NCI-H1092 (cell line): ENCODE measurements around the gene C19orf25.
"Not testable (repeated sequence)": the region's sequence is repeated elsewhere in the genome, so short reads cannot be mapped to it uniquely, and the experiment has no call there.

Experiments used
- DNase-seq: peaks from one replicate; lab custom pipeline; 2025; lab: John Stamatoyannopoulos, UW

The C19orf25 gene

DNA sequence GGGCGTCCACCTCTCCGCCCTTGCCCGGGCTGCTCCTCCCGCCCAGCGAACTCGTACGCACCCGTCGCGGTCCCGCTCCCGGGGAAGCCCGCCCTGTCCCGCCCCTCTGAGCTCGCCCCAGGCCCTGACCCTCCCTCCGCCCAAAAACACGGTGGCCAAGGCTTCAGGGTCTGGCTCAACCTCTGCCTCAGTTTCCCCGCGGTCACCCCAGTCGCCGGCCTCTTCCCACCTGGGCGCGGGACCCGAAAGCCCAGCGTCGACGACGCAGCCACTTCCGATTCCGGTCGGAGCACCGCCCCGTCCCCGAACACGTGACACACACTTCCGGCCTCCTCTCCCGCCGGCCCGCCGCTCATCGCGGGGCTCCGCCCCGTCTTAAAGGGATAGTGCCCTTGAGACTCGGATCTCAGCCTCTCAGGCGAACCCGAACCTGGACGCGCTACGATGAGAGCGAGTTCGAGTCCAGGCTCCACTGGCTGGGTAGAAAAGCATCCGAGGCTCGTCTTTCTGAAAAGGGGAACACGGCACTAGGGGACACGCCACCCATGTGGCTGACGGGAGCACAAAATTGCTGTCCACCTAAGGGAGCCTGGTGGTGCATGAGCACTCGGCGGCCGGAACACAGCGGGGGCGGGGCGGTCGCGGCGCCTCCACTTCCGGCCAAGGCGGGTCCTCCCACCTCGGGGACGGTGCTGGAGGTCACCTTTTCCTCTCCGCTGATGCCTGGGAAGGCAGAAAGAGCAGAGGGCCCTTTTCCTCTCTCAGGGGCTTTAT lies at the start of gene C19orf25:
TSS of gene C19orf25 (minus strand) at position 282 of the 774 bp plus-strand sequence. CDS start 312 bp downstream, outside the sequence.
- peak; percentile 88 for DNase-seq

DNA sequence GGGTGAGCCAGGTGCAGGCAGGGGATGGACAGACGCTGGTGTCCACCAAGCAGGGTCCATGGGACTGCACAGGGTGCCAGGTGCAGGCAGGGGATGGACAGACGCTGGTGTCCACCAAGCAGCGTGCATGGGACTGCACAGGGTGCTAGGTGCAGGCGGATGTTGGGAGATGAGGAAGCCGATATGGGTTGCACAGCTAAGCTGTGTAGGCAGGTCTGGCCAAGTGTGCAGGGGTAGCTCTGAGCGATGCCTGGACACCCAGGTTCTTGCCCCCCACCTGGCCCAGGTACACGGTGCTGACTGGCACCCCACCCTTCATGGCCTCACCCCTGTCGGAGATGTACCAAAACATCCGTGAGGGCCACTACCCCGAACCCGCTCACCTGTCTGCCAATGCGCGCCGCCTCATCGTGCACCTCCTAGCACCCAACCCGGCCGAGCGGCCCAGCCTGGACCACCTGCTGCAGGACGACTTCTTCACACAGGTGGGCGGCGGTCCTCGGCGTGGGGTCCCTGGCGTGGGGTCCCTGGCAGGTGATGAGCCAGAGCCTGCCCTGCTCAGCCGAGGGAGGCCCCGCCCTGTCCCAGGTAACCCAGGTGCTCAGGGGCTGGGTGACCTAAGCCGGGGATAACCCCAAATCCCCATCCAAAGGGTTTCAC lies 48.8 kb upstream of the C19orf25 start:
- no peak for DNase-seq

DNA sequence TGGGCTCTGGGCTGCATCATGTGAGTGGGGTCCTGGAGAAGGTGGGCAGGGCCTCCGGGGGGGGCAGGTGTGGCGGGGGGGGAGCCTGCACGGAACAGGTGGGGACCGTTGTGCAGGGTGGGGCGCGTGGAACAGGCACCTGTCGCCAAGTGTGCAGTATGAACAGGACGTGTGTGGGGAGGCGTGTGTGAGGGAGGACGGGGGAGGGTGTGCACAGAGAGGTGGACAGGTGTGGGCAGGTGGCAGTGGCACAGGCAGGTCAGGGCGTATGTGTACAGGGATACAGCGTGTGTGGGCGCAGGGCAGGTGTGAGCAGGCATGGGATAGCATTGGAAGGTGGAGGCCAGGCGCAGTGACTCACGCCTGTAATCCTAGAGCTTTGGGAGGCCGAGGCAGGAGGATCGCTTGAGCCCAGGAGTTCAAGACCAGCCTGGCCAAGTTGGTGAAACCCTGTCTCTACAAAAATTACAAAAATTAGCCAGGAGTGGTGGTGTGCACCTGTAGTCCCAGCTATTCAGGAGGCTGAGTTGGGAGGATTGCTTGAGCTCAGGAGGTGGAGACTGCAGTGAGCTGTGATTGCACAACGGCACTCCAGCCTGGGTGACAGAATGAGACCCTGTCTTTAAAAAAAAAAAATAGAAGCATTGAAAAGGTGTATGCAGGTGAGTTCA lies 48.1 kb upstream of the C19orf25 start:
- DNase-seq: no peak

- DNase-seq: no peak
These were observed 47.2 kb upstream of the C19orf25 start for GRCh38 chr19:1526066-1526778.

- DNase-seq: no peak
These were observed 46.3 kb upstream of the C19orf25 start for GRCh38 chr19:1525343-1525742.

DNA sequence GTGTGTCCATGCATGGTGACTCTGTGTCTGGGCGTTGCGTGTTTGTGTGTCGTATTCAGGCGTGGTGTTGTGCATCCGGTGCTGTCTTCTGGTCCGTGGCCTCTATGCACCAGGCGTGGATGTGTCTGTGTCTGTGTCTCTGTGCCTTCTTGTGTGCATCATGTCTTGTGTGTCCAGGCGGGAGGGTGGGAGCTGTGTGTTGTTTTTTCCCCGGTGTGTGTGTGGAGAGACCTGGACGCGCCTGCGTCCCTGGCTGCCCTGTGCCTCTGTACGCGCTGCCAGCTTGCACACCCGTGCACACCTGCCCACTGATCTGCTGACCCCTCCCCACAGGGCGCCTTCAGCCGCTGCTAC lies 45.9 kb upstream of the C19orf25 start:
- no peak for DNase-seq

GRCh38 chr19:1524287-1524971 lies 45.4 kb upstream of the C19orf25 start:
- no peak for DNase-seq

DNA sequence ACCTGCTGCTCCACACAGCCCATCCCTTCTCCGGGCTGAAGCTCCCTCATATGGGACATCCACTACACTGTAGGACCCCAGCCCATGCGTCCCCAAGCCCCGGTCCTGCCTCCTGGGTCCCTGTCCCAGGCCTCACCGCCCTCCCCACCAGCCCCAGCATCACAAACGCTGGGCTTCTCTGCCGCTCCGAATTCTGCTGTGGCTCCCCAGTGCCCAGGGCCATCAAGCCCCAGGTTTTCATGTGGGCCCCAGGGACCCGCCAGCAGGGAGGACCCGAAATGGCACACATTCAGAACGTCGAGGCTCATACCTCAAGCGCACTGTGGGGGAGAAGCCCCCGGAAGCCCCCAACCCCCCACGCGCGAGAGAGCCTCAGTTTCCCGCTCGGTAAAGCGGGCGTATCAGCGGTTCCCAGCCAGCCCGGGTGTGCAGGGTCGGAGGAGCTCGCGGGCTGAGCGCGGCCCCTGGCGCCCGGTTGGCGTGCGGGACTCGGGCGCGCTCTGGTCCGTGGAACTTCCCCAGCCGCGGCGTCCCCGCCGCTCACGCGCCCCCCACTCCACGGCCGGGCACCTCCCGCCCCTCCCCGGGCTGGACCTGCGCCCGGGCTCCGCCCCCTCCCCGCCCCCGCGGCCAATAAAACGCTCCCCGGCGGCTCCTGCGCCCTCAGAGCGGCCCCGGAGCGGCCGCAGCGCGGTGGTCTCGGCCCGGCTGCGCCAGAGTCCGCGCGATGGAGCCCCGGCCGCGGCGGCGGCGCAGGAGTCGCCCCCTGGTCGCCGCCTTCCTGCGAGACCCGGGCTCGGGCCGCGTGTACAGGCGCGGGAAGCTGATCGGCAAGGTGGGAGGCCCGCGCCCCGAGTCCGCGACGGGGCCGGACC lies 44.6 kb upstream of the C19orf25 start, which contains the start of gene PLK5:
TSS of gene PLK5 (plus strand) at position 666 of the 875 bp plus-strand sequence. CDS start 2,920 bp downstream, outside the sequence.
- DNase-seq: no peak

GRCh38 chr19:1522838-1523237 lies 43.8 kb upstream of the C19orf25 start:
- DNase-seq: no peak

GRCh38 chr19:1522061-1522460 lies 43.0 kb upstream of the C19orf25 start:
- no peak for DNase-seq

GRCh38 chr19:1521636-1522035 lies 42.6 kb upstream of the C19orf25 start:
- DNase-seq: no peak

DNA sequence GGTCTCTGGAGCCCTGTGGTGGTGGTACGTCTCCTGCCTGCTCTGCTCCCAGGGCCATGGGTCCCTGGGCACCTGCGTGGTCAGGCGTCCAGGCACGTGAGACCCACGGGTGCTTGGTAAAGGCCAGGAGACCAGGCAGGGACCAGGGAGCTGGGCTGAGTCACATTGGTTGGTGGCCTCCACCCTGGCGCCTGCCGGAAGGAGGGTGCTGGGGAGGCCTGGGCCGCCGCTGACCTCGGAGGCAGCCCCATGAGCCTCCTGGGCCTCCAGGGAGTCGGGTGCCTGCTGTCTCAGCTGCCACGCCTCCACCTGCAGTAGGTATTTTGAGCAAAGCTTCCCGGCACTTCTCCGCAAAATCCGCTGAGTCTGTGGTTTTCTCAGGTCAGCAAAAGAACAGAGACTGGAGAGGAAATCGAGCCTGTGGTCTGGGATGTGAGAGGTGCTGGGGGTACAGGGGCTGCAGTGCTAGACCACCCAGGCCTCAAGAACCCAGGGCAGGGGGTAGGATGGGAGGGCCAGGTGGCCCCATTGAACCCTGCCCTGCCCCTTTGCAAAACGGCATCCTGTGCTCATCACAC lies 41.3 kb upstream of the C19orf25 start:
- DNase-seq: no peak

GRCh38 chr19:1519802-1520201 lies 40.8 kb upstream of the C19orf25 start:
- not testable (repeated sequence) for DNase-seq

DNA sequence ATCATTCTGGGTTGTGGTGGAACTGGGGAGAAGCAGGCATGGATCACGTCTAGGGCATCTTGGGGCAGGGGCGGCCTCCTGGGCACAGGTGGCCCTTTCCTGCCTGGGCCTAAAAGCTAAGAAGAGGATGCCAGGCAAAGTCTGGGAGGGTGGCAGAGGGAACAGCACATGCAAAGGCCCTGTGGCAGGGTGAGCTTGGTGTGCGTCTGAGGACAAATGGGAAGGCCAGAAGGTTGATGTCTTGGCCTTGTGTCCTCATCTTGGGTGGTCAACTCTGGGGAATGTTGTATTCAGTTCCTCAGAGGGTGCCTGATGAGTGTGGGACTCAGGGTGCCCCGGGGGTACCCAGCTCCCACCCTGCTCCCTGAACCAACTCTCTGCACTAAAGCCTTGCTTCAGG lies 39.5 kb upstream of the C19orf25 start:
- DNase-seq: no peak

GRCh38 chr19:1516395-1516753 lies 37.4 kb upstream of the C19orf25 start:
- no peak for DNase-seq

- DNase-seq: no peak
These were observed 36.1 kb upstream of the C19orf25 start for GRCh38 chr19:1514986-1515721.

DNA sequence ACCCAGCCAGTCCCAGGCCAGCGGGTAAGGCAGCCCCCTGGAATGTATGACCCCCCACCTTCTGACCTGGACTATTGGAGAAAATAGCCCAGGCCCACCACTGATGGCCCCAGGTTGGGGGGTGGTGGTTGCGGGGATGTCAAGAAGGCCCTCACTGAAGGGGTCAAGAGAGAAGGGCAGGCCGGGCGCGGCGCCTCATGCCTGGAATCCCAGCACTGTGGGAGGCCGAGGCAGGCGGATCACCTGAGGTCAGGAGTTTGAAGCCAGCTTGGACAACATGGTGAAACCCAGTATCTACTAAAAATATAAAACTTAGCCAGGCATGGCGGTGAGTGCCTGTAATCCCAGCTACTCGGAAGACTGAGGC lies 35.3 kb upstream of the C19orf25 start:
- no peak for DNase-seq

DNA sequence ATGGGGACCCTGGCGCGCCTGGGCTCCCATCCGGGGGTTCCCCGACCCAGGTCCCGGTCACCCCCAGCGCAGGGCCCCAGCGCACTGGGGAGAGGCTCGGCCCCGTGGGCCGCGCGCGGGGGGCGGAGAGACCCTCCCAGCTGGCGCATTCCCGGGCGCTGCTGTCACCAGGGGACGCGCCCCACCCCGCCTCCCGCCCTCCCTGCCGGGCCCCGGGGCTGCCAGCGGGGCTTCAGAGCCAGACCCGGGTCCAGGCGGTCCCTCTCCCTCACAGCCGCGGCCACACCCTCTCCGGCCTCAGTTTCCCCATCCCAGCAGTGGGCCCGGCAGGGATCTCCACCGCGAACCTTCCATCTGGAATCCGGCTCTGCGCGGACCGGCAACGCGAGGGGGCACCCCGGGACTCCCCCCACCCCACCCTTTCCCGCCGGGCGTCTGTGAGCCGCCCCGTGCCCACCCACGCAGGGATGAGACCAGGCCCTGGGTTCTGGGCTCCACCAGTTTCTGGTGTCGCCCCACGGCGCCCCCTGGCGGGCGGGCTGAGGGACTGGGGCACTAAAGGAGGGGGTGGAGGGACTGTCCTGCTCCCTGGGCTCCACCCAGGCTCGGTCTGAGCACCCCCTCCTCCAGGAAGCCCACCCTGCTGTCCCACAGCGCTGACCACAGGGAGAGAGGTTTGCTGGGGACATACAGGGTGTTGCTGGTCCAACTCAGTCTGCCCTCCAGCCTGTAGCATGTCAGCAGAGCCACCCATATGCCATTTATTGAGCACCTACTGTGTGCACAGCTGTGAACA lies 34.7 kb upstream of the C19orf25 start:
- DNase-seq: no peak
